SU-DHL-6 (cell line): ENCODE results near the gene SLC16A12.

Source experiments
- EZH2phosphoT487 ChIP-seq: fragments of 200-600 bp; sonication (generic), shearing (Covaris generic); conservative IDR thresholded peaks from 2 replicates; pipeline ENCODE4 v1.6.1; 2018; ENCODE audit warnings: mild to moderate bottlenecking, antibody characterized with exemption, low read length, moderate library complexity, mixed read lengths
- TF ChIP-seq, protein P1 (sequence below): fragments of 200-600 bp; sonication (generic); IDR thresholded peaks from one replicate; pipeline ENCODE4 v1.5.1; 2017; ENCODE audit warnings: antibody characterized with exemption, mild to moderate bottlenecking, low read length, moderate library complexity; ENCODE audit not compliant: insufficient read depth, poor library complexity, severe bottlenecking

DNA sequence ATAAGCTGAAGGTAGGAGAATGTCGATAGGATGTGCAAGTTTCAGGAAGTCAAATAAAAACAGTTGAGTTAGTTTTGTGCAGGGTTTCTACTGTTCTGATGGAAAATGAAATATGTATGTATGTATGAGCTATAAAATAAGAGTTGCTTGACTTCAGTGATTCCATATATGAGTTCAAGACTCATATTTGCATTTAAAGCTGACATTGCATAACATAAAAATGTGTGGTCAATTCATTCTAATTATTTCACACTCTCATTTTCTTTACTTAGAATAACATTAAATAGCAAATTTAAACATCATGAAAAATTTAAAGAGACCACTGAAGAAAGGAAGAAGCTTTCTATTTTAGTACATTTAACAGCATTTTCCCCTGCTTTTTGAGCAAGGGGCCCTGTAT lies 83.2 kb downstream of the SLC16A12 start:
- TF ChIP-seq, protein P1, sequence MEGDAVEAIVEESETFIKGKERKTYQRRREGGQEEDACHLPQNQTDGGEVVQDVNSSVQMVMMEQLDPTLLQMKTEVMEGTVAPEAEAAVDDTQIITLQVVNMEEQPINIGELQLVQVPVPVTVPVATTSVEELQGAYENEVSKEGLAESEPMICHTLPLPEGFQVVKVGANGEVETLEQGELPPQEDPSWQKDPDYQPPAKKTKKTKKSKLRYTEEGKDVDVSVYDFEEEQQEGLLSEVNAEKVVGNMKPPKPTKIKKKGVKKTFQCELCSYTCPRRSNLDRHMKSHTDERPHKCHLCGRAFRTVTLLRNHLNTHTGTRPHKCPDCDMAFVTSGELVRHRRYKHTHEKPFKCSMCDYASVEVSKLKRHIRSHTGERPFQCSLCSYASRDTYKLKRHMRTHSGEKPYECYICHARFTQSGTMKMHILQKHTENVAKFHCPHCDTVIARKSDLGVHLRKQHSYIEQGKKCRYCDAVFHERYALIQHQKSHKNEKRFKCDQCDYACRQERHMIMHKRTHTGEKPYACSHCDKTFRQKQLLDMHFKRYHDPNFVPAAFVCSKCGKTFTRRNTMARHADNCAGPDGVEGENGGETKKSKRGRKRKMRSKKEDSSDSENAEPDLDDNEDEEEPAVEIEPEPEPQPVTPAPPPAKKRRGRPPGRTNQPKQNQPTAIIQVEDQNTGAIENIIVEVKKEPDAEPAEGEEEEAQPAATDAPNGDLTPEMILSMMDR = no peak
- TF ChIP-seq EZH2phosphoT487 = no peak
